RWPE1 (cell line): ENCODE measurements around the gene DGKQ.

ENCODE experiments used
- CTCF ChIA-PET: fragments of 350-600 bp; sonication (Branson Sonifier 250); formaldehyde crosslinking; extraction: SDS; loops from one replicate; lab custom pipeline; 2021; lab: Yijun Ruan, JAX
- POLR2A ChIA-PET: fragments of 400-600 bp; formaldehyde crosslinking; extraction: SDS; loops from one replicate; lab custom pipeline; 2020; ENCODE audit warnings: antibody characterized with exemption; ENCODE audit not compliant: low non-redundant PET; lab: Yijun Ruan, JAX
- DNase-seq: peaks from one replicate; pipeline ENCODE4 v3.0.0; 2012; ENCODE audit warnings: low spot score
- H3K27ac ChIP-seq: fragments of 450-650 bp; 2 replicates; pipeline ENCODE4 v1.5.1; 2017
- TF ChIP-seq, protein P1 (sequence below): fragments of 450-650 bp; conservative IDR thresholded peaks from 2 replicates; pipeline ENCODE4 v1.5.1; 2017; ENCODE audit warnings: low read depth, mild to moderate bottlenecking

The DGKQ gene

DNA sequence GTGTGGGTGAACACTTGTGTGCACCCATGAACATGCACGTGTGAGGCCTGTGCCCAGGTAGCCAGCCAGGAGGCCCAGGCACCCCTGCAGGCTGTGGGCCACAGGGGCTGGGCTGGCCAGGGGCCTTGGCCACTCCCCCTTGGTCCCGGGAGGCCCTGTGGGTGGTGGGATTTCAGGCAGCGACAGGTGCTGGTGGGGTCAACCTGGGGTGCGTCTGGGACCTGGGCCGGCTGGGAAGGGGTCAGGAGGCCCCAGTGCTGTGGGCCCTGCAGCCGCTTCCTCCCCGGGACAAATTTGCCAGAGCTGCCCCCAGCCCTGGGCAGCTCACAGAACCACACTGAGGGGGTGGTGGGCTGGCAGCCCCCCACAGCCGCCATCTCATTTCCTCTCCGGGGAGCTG is 46.0 kb upstream of the DGKQ start:
- ChIA-PET CTCF (no interaction called here), POLR2A (no interaction called here)
- TF ChIP-seq, protein P1, sequence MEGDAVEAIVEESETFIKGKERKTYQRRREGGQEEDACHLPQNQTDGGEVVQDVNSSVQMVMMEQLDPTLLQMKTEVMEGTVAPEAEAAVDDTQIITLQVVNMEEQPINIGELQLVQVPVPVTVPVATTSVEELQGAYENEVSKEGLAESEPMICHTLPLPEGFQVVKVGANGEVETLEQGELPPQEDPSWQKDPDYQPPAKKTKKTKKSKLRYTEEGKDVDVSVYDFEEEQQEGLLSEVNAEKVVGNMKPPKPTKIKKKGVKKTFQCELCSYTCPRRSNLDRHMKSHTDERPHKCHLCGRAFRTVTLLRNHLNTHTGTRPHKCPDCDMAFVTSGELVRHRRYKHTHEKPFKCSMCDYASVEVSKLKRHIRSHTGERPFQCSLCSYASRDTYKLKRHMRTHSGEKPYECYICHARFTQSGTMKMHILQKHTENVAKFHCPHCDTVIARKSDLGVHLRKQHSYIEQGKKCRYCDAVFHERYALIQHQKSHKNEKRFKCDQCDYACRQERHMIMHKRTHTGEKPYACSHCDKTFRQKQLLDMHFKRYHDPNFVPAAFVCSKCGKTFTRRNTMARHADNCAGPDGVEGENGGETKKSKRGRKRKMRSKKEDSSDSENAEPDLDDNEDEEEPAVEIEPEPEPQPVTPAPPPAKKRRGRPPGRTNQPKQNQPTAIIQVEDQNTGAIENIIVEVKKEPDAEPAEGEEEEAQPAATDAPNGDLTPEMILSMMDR: no peak
- DNase-seq: no peak
- peak overlapping the region; percentile 55; the same call in 1 of the 2 replicates for H3K27ac ChIP-seq

DNA sequence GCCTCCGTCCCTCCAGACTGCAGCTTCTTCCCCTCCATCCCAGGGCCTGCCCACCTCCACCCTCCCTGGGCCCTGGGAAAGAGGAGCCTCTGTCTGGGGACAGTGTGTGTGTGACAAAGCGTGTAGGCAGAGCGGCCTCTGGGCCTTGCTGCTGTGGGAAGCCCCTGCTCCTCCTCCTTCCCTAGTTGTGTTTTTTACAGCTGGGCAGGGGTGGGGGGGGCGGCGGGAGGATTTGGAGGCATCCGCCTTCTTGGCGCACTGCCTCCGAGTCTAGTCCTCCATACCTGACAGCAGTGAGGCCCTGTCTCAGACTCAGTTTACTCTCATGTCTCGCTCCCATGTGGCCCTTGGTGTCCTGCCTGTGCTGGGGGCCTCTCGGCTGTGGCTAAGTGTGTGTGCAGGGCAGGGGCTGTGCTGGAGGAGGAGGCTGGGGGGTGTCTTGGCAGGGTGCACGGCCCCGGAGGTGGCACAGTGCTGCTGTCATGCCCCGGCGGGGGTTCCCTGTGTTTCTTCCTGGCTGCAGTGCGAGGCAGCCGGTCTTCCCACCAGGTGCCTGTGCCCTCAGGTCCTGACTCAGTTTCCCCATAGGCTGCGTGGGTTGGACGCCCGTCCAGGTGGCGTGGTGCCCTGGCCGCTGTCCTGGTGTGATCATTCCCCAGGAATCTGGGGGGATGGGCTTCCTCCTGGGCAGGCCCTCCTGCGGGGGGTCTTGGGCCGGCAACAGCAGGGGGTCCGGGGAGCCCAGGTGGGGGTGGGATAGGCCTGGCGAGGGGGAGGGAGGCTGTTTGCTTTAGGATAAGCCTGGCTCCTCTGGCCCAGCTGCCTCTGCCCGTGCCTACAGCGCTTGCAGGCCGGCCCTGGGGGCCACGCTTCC is 45.0 kb upstream of the DGKQ start:
- ChIA-PET POLR2A (no interaction called here), CTCF (no interaction called here)
- TF ChIP-seq, protein P1: no peak
- 0 out of 2 replicates have a peak overlapping the region, but pooled peaks have one; percentile 55 for H3K27ac ChIP-seq
- DNase-seq: no peak

DNA sequence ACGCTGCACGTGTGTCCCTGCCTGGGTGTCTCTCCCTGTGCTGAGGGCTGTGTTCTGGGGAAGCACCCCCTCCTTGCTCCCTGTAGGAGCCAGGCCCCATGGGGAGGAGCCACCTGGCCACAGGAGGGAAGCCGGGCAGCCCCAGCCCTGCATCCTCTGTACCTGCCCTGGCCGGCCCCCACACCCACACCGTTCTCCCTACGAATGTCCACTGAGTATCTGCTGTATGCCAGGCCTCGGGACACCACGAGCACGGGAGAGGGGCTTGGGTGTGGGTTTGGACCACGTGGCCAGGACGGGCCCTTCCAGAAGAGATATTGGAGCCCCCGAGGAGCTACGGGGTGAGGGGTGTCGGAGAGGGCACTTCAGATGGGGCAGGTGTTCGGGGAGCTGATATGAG is 44.3 kb upstream of the DGKQ start:
- ChIA-PET CTCF (no interaction called here), POLR2A (no interaction called here)
- TF ChIP-seq, protein P1: no peak
- H3K27ac ChIP-seq: no peak overlapping the region
- no peak for DNase-seq

DNA sequence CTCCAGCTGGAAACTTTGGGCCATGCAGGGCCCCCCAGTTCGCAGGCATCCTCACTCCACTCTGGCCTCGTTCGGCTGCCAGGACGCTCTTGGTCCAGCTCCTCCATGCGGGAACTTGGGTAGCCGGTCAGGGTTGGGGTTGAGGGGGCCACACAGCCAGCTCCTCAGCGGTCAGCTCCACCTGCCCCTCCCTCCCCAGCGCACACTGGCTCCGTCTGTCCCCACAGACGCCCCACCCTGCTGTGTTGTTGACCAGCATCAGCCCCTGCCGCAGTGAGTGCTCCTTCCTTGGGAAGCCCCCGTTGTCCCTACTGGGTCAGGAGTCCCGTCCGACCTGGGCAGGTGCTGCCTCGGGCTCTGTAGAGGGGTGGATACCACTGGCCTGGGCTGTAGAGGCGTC is 43.8 kb upstream of the DGKQ start:
- ChIA-PET CTCF (no interaction called here), POLR2A (no interaction called here)

DNA sequence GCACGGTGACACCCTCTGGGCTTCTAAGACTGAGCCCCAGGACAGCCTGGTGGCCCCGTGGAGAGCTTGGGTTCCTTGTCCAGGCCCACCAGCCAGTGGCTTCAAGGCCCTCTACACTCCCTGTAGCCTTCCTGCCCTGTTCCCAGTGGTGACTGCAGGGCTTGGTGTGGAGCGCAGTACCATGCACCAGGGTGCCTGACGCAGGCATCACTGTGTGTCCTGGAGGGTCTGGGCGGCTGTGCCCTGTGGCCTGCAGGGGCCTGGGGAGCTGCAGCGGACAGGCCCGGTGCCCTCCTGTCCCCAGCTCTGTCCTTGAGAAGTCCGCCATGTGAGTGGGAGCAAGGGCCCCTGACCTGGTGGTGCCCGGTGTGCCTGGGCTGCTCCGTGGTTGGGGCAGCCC is 42.4 kb upstream of the DGKQ start:
- TF ChIP-seq, protein P1: no peak
- CTCF ChIA-PET: no interaction called here
- POLR2A ChIA-PET: interaction anchor here (0.7 kb wide), 1 partner anchor 79 kb away, joined by 4 read pairs; no protein-coding TSS in a partner anchor
- DNase-seq: no peak
- peak overlapping the region; percentile 3; the same call in 1 of the 2 replicates for H3K27ac ChIP-seq

More for the DNA sequence above, 43.8 kb upstream of the DGKQ start:
- TF ChIP-seq, protein P1: no peak
- H3K27ac ChIP-seq: no peak overlapping the region
- no peak for DNase-seq

DNA sequence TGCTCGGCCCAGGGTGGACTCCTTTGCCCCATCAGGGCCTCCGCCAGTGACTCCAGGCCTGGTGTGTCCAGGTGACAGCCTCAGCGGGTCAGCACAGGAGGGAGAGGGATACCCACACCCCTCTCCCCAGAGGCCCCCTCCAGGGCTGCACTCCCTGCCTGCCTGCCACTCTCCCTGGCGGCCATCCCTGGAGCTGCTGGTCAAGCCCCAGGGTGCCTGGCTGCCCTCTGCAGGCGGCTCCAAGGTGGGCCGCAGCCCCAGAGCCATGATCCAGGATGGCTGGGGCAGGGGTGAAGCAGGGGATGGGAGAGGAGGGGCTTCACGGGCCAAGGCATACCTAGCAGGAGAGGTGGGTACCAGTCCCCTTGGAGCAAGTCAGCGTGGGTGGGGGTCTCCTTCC is 41.8 kb upstream of the DGKQ start:
- CTCF ChIA-PET: no interaction called here
- H3K27ac ChIP-seq: peak overlapping the region; percentile 3; the same call in 1 of the 2 replicates
- POLR2A ChIA-PET: no interaction called here
- DNase-seq: no peak
- TF ChIP-seq, protein P1: no peak
